Activated T-cell treated with anti-CD3 and anti-CD28 coated beads, Interleukin-2, amount 50 U/mL, for 24 hours (primary cell): ENCODE data around the gene PHLDB2.

ENCODE experiments used
- DNase-seq: peaks from one replicate; pipeline ENCODE4 v3.0.0-alpha.2; 2020
- H3K27ac Mint-ChIP-seq: 2 replicates; pipeline ENCODE4 v1.8.0; 2020; ENCODE audit warnings: mild to moderate bottlenecking, mixed read lengths
- H3K27me3 Mint-ChIP-seq: 2 replicates; pipeline ENCODE4 v1.8.0; 2020; ENCODE audit warnings: mixed read lengths
- H3K36me3 Mint-ChIP-seq: 2 replicates; pipeline ENCODE4 v1.8.0; 2020; ENCODE audit warnings: low read depth, mixed read lengths
- H3K4me1 Mint-ChIP-seq: 2 replicates; pipeline ENCODE4 v1.8.0; 2020; ENCODE audit warnings: low read depth, mixed read lengths
- H3K4me3 Mint-ChIP-seq: 2 replicates; pipeline ENCODE4 v1.8.0; 2020; ENCODE audit warnings: mild to moderate bottlenecking, moderate library complexity, mixed read lengths
- H3K9me3 Mint-ChIP-seq: 2 replicates; pipeline ENCODE4 v1.8.0; 2020; ENCODE audit warnings: mixed read lengths

PHLDB2 gene

DNA sequence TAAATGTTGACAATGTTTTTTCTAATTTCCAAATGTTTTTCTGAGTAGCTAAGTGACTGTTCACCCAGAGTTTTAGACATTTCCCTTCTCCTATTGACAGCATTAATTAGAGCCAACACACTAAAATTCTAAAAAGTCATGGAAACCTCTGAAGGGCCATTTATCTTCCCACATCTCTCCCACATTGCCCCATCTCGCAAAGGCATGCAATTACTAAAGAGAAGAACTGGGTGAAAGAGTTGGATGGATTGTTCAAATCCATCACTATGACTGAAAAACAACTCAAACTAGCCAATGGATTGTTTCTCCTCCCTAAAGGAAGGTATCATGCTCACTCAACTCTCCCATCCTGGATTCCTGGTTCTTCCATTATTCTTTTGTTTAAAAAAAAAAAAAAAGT lies 30.0 kb upstream of the PHLDB2 start:
- H3K4me1 Mint-ChIP-seq = peaks cover 9% of the 10 kb centered on the region
- no peak overlapping the region for H3K4me3 Mint-ChIP-seq
- no peak overlapping the region for H3K27ac Mint-ChIP-seq
- no peaks in the 10 kb centered on the region for H3K27me3 Mint-ChIP-seq
- no peak for DNase-seq
- H3K36me3 Mint-ChIP-seq = no peaks in the 10 kb centered on the region
- H3K9me3 Mint-ChIP-seq = no peaks in the 10 kb centered on the region

- no peaks in the 10 kb centered on the region for H3K36me3 Mint-ChIP-seq
- H3K4me1 Mint-ChIP-seq = peaks cover 9% of the 10 kb centered on the region
- no peaks in the 10 kb centered on the region for H3K9me3 Mint-ChIP-seq
- H3K27me3 Mint-ChIP-seq = no peaks in the 10 kb centered on the region
- H3K27ac Mint-ChIP-seq = no peak overlapping the region
- H3K4me3 Mint-ChIP-seq = no peak overlapping the region
- no peak for DNase-seq
These were observed 27.2 kb upstream of the PHLDB2 start for GRCh38 chr3:111831840-111832239.

DNA sequence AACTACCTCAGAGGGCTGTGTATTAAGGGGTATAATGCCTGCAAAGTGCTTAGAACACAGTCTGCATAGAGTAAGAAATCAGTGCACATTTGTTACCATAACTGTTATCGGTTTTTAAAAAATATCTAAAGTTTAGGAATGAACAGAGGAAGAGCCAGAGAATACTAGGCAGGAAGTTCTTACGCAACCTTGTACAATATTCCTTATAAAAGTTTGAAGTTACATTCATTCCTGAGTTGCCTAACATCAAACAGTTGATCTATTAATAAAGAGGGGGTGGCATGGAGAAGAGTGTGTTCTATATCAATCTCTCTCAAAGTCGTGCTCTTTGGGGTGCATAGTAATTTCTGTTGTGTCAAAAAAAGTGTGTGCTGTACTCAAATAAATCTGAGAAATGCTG lies 22.0 kb upstream of the PHLDB2 start:
- DNase-seq = no peak
- Mint-ChIP-seq H3K9me3 (no peaks in the 10 kb centered on the region), H3K27me3 (no peaks in the 10 kb centered on the region), H3K4me3 (no peak overlapping the region), H3K4me1 (peaks cover under 1% of the 10 kb centered on the region), H3K36me3 (no peaks in the 10 kb centered on the region), H3K27ac (no peak overlapping the region)

- no peaks in the 10 kb centered on the region for H3K9me3 Mint-ChIP-seq
- H3K4me1 Mint-ChIP-seq = no peaks in the 10 kb centered on the region
- H3K27me3 Mint-ChIP-seq = no peaks in the 10 kb centered on the region
- no peak overlapping the region for H3K27ac Mint-ChIP-seq
- DNase-seq = no peak
- no peak overlapping the region for H3K4me3 Mint-ChIP-seq
- H3K36me3 Mint-ChIP-seq = no peaks in the 10 kb centered on the region
These were observed 20.9 kb upstream of the PHLDB2 start for GRCh38 chr3:111838133-111838532.

DNA sequence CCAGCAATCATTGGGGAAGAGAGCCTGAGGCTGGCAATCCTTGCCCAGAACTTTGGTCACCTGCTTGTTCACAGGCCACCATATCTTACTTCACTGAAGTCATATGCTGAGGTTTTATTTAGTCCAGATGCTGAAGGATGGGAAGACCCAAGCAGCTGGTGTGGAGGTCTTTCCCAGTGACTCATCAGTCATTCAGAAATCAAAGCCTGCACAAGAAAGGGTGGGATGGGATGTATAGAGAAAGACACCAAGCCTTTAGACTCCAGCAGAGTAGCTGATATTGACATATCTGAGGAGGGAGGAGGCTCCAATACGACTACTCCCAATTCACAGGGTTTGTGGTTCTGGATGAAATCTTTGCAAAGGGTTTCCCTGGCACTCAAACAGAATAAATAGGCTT lies 13.0 kb upstream of the PHLDB2 start:
- no peaks in the 10 kb centered on the region for H3K36me3 Mint-ChIP-seq
- no peaks in the 10 kb centered on the region for H3K9me3 Mint-ChIP-seq
- peaks cover 4% of the 10 kb centered on the region for H3K27me3 Mint-ChIP-seq
- DNase-seq = no peak
- H3K4me1 Mint-ChIP-seq = no peaks in the 10 kb centered on the region
- H3K4me3 Mint-ChIP-seq = no peak overlapping the region
- no peak overlapping the region for H3K27ac Mint-ChIP-seq

- peaks cover 5% of the 10 kb centered on the region for H3K4me1 Mint-ChIP-seq
- no peak for DNase-seq
- H3K36me3 Mint-ChIP-seq = no peaks in the 10 kb centered on the region
- no peak overlapping the region for H3K27ac Mint-ChIP-seq
- H3K9me3 Mint-ChIP-seq = no peaks in the 10 kb centered on the region
- H3K4me3 Mint-ChIP-seq = no peak overlapping the region
- peaks cover 4% of the 10 kb centered on the region for H3K27me3 Mint-ChIP-seq
These were observed 12.3 kb upstream of the PHLDB2 start for GRCh38 chr3:111846717-111847116.

GRCh38 chr3:111848283-111848682 lies 10.8 kb upstream of the PHLDB2 start:
- no peak overlapping the region for H3K27ac Mint-ChIP-seq
- no peaks in the 10 kb centered on the region for H3K9me3 Mint-ChIP-seq
- H3K36me3 Mint-ChIP-seq = no peaks in the 10 kb centered on the region
- H3K27me3 Mint-ChIP-seq = peaks cover 4% of the 10 kb centered on the region
- H3K4me3 Mint-ChIP-seq = no peak overlapping the region
- no peak for DNase-seq
- H3K4me1 Mint-ChIP-seq = peaks cover 7% of the 10 kb centered on the region

- Mint-ChIP-seq H3K36me3 (no peaks in the 10 kb centered on the region), H3K4me1 (peaks cover 7% of the 10 kb centered on the region), H3K4me3 (no peak overlapping the region), H3K27ac (no peak overlapping the region), H3K9me3 (no peaks in the 10 kb centered on the region), H3K27me3 (peaks cover 4% of the 10 kb centered on the region)
- DNase-seq = no peak
These were observed 10.3 kb upstream of the PHLDB2 start for GRCh38 chr3:111848778-111849177.

DNA sequence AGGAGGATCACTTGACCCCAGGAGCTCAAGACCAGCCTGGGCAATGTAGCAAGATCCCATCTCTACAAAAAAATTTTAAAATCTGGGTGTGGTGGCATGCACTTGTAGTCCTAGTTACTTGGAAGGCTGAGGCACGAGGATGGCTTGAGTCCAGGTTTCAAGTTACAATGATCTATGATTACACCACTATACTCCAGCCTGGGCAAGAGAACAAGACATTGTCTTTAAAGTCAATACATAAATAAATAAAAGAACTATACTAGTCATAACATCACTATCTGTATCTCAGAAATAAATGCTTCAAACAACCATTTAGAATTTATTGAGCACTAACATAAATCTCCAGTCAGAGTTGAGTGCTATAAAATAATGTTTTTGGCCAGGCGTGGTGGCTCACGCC lies 8.5 kb upstream of the PHLDB2 start:
- no peak overlapping the region for H3K4me3 Mint-ChIP-seq
- DNase-seq = no peak
- H3K27me3 Mint-ChIP-seq = peaks cover 2% of the 10 kb centered on the region
- no peak overlapping the region for H3K27ac Mint-ChIP-seq
- H3K9me3 Mint-ChIP-seq = no peaks in the 10 kb centered on the region
- no peaks in the 10 kb centered on the region for H3K36me3 Mint-ChIP-seq
- peaks cover 7% of the 10 kb centered on the region for H3K4me1 Mint-ChIP-seq

DNA sequence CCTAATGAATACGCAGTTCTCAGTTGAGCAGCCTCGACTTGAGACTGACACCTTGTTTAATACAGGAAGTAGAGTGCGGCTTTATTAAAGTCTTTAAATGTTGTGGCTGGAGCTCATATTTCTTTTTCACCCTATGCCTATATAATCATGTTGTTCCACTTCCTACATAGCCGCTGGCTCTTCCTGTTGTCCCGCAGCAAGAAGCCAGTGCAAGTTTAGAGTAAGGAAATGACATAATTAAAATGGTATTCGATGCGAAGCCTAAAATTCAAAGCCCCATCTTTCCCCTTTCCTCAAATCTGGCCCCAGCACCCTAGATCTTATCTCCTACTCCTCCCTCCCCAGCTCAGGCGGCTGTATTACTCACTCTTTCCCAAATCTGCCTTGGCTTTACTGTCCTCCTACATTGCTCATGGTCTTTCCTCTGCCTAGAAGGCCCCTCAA lies 7.5 kb upstream of the PHLDB2 start:
- no peaks in the 10 kb centered on the region for H3K9me3 Mint-ChIP-seq
- H3K36me3 Mint-ChIP-seq = no peaks in the 10 kb centered on the region
- no peak for DNase-seq
- H3K4me3 Mint-ChIP-seq = no peak overlapping the region
- no peak overlapping the region for H3K27ac Mint-ChIP-seq
- no peaks in the 10 kb centered on the region for H3K27me3 Mint-ChIP-seq
- H3K4me1 Mint-ChIP-seq = peaks cover 7% of the 10 kb centered on the region

GRCh38 chr3:111852540-111852939 lies 6.5 kb upstream of the PHLDB2 start:
- Mint-ChIP-seq H3K4me3 (no peak overlapping the region), H3K36me3 (no peaks in the 10 kb centered on the region), H3K4me1 (peaks cover 7% of the 10 kb centered on the region), H3K27me3 (peaks cover 3% of the 10 kb centered on the region), H3K27ac (no peak overlapping the region), H3K9me3 (no peaks in the 10 kb centered on the region)
- no peak for DNase-seq

GRCh38 chr3:111853068-111853467 lies 6.0 kb upstream of the PHLDB2 start:
- H3K27ac Mint-ChIP-seq = no peak overlapping the region
- H3K27me3 Mint-ChIP-seq = peaks cover 8% of the 10 kb centered on the region
- H3K36me3 Mint-ChIP-seq = no peaks in the 10 kb centered on the region
- H3K4me1 Mint-ChIP-seq = peaks cover 7% of the 10 kb centered on the region
- H3K9me3 Mint-ChIP-seq = no peaks in the 10 kb centered on the region
- H3K4me3 Mint-ChIP-seq = no peak overlapping the region
- no peak for DNase-seq

DNA sequence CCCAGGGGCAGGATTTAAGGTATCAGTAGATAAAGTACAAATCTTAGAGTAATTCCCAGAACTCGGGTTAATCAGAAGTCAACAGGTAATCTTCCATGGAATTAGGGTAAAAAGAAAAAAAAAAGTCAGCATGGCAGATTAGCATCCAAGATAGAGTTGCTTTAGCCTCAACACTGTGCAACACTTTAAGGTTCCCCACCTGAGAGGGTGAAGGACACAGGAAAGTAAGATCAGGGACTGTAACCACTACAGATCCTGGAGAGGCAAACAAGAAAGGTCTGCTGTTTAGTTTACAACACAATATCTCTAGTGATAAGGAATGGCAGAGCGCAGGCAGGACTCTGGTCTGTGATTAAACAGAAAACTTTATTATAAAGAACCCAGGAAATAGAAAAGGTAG lies 4.1 kb upstream of the PHLDB2 start:
- no peak for DNase-seq
- Mint-ChIP-seq H3K9me3 (no peaks in the 10 kb centered on the region), H3K27ac (no peak overlapping the region), H3K36me3 (peaks cover under 1% of the 10 kb centered on the region), H3K4me3 (no peak overlapping the region), H3K4me1 (peaks cover 10% of the 10 kb centered on the region), H3K27me3 (peaks cover 18% of the 10 kb centered on the region)

DNA sequence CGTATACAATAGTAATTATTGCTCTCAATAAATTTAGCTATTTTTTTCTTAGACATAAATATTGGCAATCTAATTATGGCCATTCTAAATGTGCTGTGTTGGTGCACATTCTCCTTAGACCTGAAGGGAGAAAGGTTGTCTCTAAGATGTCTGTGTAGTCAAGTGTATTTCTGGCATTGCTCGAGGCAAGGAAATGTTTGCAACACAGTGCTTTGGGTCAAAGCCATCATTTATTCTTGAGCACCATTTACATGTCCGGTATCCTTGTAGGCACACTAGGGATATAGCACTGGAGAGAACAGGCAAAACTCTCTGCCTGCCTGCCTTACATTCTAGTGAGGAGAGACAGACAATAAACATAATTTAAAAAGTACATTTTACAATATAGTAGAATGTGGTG lies 2.6 kb upstream of the PHLDB2 start:
- Mint-ChIP-seq H3K4me3 (no peak overlapping the region), H3K27me3 (peaks cover 28% of the 10 kb centered on the region), H3K36me3 (peaks cover 2% of the 10 kb centered on the region)

GRCh38 chr3:111857474-111857873 lies 1.6 kb upstream of the PHLDB2 start:
- Mint-ChIP-seq H3K4me1 (peaks cover 16% of the 10 kb centered on the region), H3K4me3 (no peak overlapping the region), H3K9me3 (no peaks in the 10 kb centered on the region), H3K27ac (no peak overlapping the region), H3K36me3 (peaks cover 2% of the 10 kb centered on the region), H3K27me3 (peaks cover 35% of the 10 kb centered on the region)
- DNase-seq = no peak

More for the DNA sequence above, 2.6 kb upstream of the PHLDB2 start:
- no peak for DNase-seq
- no peaks in the 10 kb centered on the region for H3K9me3 Mint-ChIP-seq
- H3K27ac Mint-ChIP-seq = no peak overlapping the region
- peaks cover 18% of the 10 kb centered on the region for H3K4me1 Mint-ChIP-seq

DNA sequence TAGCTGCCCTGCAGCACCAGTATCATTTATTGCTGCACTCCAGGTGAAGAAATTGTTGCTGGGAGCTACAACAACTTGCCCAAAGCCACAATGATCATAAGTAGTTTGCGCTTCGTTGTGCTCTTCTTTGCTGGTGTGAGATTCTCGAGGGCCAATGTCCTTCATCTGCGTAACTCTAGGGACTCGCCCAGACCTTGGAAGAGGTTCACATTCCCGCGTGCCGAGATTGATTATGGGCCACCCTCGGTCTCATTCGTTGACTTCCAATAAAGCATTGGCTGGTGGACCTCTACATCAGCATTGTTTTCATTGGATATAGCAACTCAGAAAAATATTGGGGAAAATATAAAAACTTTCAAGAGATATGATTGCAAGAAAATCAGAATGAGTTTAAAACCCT lies 423 bp upstream of the PHLDB2 start:
- Mint-ChIP-seq H3K9me3 (no peaks in the 10 kb centered on the region), H3K4me3 (peak overlapping the region; percentile 82), H3K27me3 (peaks cover 38% of the 10 kb centered on the region), H3K4me1 (peaks cover 16% of the 10 kb centered on the region), H3K27ac (no peak overlapping the region), H3K36me3 (peaks cover 2% of the 10 kb centered on the region)
- no peak for DNase-seq
